Measurements from ENCODE around the gene CGB5. TPM values are rescaled to one million over a fixed set of nuclear protein-coding genes. Genes with fewer than 3 reads are reported as not detected.

CGB5 gene
- total RNA-seq, 4 donors from 2014 or later = not detected

GRCh38 chr19:49014123-49014869, 29.4 kb upstream of the CGB5 start:
- Histone ChIP-seq H3K4me3 (no peak overlapping the region), H3K27ac (no peak overlapping the region), H3K36me3 (peaks cover 0 to 73% (median 16%) of the 10 kb centered on the region in 3 donors), H3K27me3 (peaks cover 0 to 15% of the 10 kb centered on the region in 2 donors), H3K9me3 (no peaks in the 10 kb centered on the region), H3K4me1 (peaks cover 0 to 21% (median 16%) of the 10 kb centered on the region in 4 donors)
- WGBS, 2 donors = 84 to 89% methylated on average over 28 to 32 of the region's 32 CpGs
- TF ChIP-seq EP300 (IDR thresholded peaks at IDR 0.05) = no peak
- no peak for TF ChIP-seq CTCF (IDR thresholded peaks at IDR 0.05)
- TF ChIP-seq POLR2A (IDR thresholded peaks at IDR 0.05) = no peak
- DNase-seq (ENCODE audit: low spot score in 2 of 2) = no peak

- peaks cover 0 to 67% (median 16%) of the 10 kb centered on the region in 3 donors for H3K36me3 ChIP-seq
- H3K9me3 ChIP-seq = no peaks in the 10 kb centered on the region
- H3K4me3 ChIP-seq = no peak overlapping the region
- H3K4me1 ChIP-seq = peaks cover 0 to 26% (median 19%) of the 10 kb centered on the region in 4 donors
- H3K27me3 ChIP-seq = peaks cover 0 to 21% of the 10 kb centered on the region in 2 donors
- WGBS, 2 donors = 89 to 90% methylated on average over 13 to 18 of the region's 18 CpGs
- no peak for TF ChIP-seq CTCF (IDR thresholded peaks at IDR 0.05)
- no peak for TF ChIP-seq EP300 (IDR thresholded peaks at IDR 0.05)
- TF ChIP-seq POLR2A (IDR thresholded peaks at IDR 0.05) = no peak
- DNase-seq (ENCODE audit: low spot score in 2 of 2) = no peak
- H3K27ac ChIP-seq = no peak overlapping the region
Observed at GRCh38 chr19:49014870-49015255, 28.8 kb upstream of the CGB5 start.

GRCh38 chr19:49016067-49016839, 27.4 kb upstream of the CGB5 start:
- peaks cover 0 to 35% of the 10 kb centered on the region in 2 donors for H3K27me3 ChIP-seq
- H3K9me3 ChIP-seq = no peaks in the 10 kb centered on the region
- TF ChIP-seq EP300 (IDR thresholded peaks at IDR 0.05) (no peak), POLR2A (IDR thresholded peaks at IDR 0.05) (no peak), CTCF (IDR thresholded peaks at IDR 0.05) (no peak)
- no peak overlapping the region for H3K27ac ChIP-seq
- WGBS, 2 donors = 87 to 93% methylated on average over 16 of the region's 29 CpGs
- DNase-seq (ENCODE audit: low spot score in 2 of 2) = no peak
- H3K4me3 ChIP-seq = no peak overlapping the region
- H3K36me3 ChIP-seq = peaks cover 0 to 54% (median 5%) of the 10 kb centered on the region in 3 donors
- H3K4me1 ChIP-seq = peaks cover 0 to 26% (median 19%) of the 10 kb centered on the region in 4 donors

- DNase-seq (ENCODE audit: low spot score in 2 of 2) = no peak
- H3K27me3 ChIP-seq = peaks cover 0 to 43% of the 10 kb centered on the region in 2 donors
- H3K4me3 ChIP-seq = peak within 1 kb of the TSS; percentile 6 to 56 (median 44)
- WGBS, 2 donors = 71 to 82% methylated on average over 12 to 17 of the region's 17 CpGs
- no peak for TF ChIP-seq POLR2A (IDR thresholded peaks at IDR 0.05)
- no peak for TF ChIP-seq EP300 (IDR thresholded peaks at IDR 0.05)
- TF ChIP-seq CTCF (IDR thresholded peaks at IDR 0.05) = no peak
- peaks cover 0 to 45% (median 4%) of the 10 kb centered on the region in 3 donors for H3K36me3 ChIP-seq
- H3K27ac ChIP-seq = no peak within 1 kb of the TSS
- peaks cover 0 to 26% (median 19%) of the 10 kb centered on the region in 4 donors for H3K4me1 ChIP-seq
- H3K9me3 ChIP-seq = no peaks in the 10 kb centered on the region
Observed at GRCh38 chr19:49017041-49017665, 26.5 kb upstream of the CGB5 start, which contains the start of gene LHB. LHB (minus strand) TSS chr19:49017091; CDS start chr19:49017081, 10 bp downstream.

Data from tibial nerve (tissue), 4 donors.